HepG2 (cell line): ENCODE measurements around the gene FIGLA. TPM values are rescaled to one million over a fixed set of nuclear protein-coding genes. Genes with fewer than 3 reads are reported as not detected.
A peak's percentile ranks its signal among the peaks of the same experiment; 100 is the strongest.

Experiments used
- ATAC-seq: fragments of 200-7000 bp; cut with Tn5 transposase; 3 replicates; pipeline ENCODE4 v1.9.1; 2020; ENCODE audit warnings: mild to moderate bottlenecking, moderate library complexity
- BruUV-seq: library from RNA; stranded (reverse); fragments of 400-500 nt; replicated peaks from 2 replicates; lab custom pipeline; 2021; lab: Mats Ljungman, UMichigan
- CTCF ChIA-PET: fragments of 300-600 bp; formaldehyde crosslinking; extraction: SDS; loops from one replicate; lab custom pipeline; 2021; ENCODE audit warnings: low total read pairs, inconsistent platforms, low intra/inter-chr PET ratio; lab: Yijun Ruan, JAX
- POLR2A ChIA-PET: fragments of 350-600 bp; sonication (Branson Sonifier 250); formaldehyde crosslinking; loops from one replicate; lab custom pipeline; 2020; ENCODE audit warnings: antibody characterized with exemption, inconsistent platforms; lab: Yijun Ruan, JAX
- DNase-seq: peaks from one replicate; pipeline ENCODE4 v3.0.0-alpha.2; 2015; ENCODE audit warnings: low spot score
- FAIRE-seq: peaks from 3 replicates; lab custom pipeline; 2011; peaks lifted over from hg19 to GRCh38; lab: Jason Lieb, UNC
- H2AFZ ChIP-seq: one replicate; pipeline ENCODE4 v1.6.1; 2011; ENCODE audit warnings: low read length, inconsistent platforms
- H3K27ac ChIP-seq: fragments of 300-600 bp; 3 replicates; pipeline ENCODE4 v1.8.0; 2011; ENCODE audit warnings: mixed run types, mild to moderate bottlenecking, mixed read lengths, low read length, inconsistent platforms; ENCODE audit not compliant: insufficient read depth; ENCODE audit errors: extremely low read length
- H3K27me3 ChIP-seq, 2 experiments: fragments of 200-600 bp in 1 of 2; 2 replicates in 1 of 2; 3 replicates in 1 of 2; pipeline versions ENCODE4 v1.6.0 to v1.8.0; 2011; ENCODE audit warnings: low read length in 2 of 2, mild to moderate bottlenecking in 2 of 2, moderate library complexity in 2 of 2, inconsistent platforms in 1 of 2; ENCODE audit not compliant: insufficient read depth in 2 of 2, control insufficient read depth in 1 of 2
- H3K36me3 ChIP-seq, 2 experiments: fragments of 200-600 bp in 1 of 2; replicated peaks in 1 of 2; 2 replicates in 1 of 2; 3 replicates in 1 of 2; pipeline versions ENCODE4 v1.5.1 to v1.8.0; 2011; ENCODE audit warnings: low read length in 2 of 2, inconsistent platforms in 1 of 2; ENCODE audit not compliant: insufficient read depth in 2 of 2, control insufficient read depth in 1 of 2
- H3K4me1 ChIP-seq: 2 replicates; pipeline ENCODE4 v1.5.1; 2012; ENCODE audit warnings: low read length, inconsistent platforms; ENCODE audit not compliant: insufficient read depth
- H3K4me2 ChIP-seq: 2 replicates; pipeline ENCODE4 v1.6.0; 2011; ENCODE audit warnings: low read depth, low read length, inconsistent platforms
- H3K4me3 ChIP-seq, 3 experiments: fragments of 200-600 bp in 1 of 3; sonication (generic), shearing (Covaris generic) in 1 of 3; replicated peaks in 1 of 3; 2 replicates each; pipeline ENCODE4 v1.5.1; 2011 to 2016; ENCODE audit warnings: low read length in 3 of 3, inconsistent platforms in 2 of 3, low read depth in 2 of 3, mild to moderate bottlenecking in 2 of 3, control low read depth in 1 of 3, mixed read lengths in 1 of 3; ENCODE audit not compliant: insufficient read depth in 1 of 3
- H3K79me2 ChIP-seq: one replicate; pipeline ENCODE4 v1.6.1; 2011; ENCODE audit warnings: low read length, inconsistent platforms; ENCODE audit not compliant: insufficient read depth
- H3K9ac ChIP-seq: 2 replicates; pipeline ENCODE4 v1.6.0; 2011; ENCODE audit warnings: mild to moderate bottlenecking, low read depth, low read length, inconsistent platforms; ENCODE audit not compliant: insufficient read depth
- H3K9me3 ChIP-seq: 2 replicates; pipeline ENCODE4 v1.5.1; 2012; ENCODE audit warnings: mild to moderate bottlenecking, low read length
- H4K20me1 ChIP-seq: 2 replicates; pipeline ENCODE4 v1.6.0; 2011; ENCODE audit warnings: inconsistent platforms, mild to moderate bottlenecking, low read length, moderate library complexity; ENCODE audit not compliant: insufficient read depth
- AKNA ChIP-seq: sonication (generic); formaldehyde crosslinking; IDR thresholded peaks from 2 replicates; pipeline ENCODE4 v1.4.0; 2020; ENCODE audit warnings: missing genetic modification reagents, borderline replicate concordance
- CCDC6 ChIP-seq: sonication (generic); formaldehyde crosslinking; IDR thresholded peaks from 2 replicates; pipeline ENCODE4 v1.8.1; 2022; ENCODE audit warnings: mild to moderate bottlenecking, missing genetic modification reagents, moderate library complexity
- HNF4G ChIP-seq, 2 experiments: sonication (generic) in 1 of 2; formaldehyde crosslinking in 1 of 2; IDR thresholded peaks; 2 replicates each; pipeline versions ENCODE4 v1.4.0 to v1.6.1; 2011 to 2020; ENCODE audit warnings: borderline replicate concordance in 2 of 2, low read depth in 2 of 2, mild to moderate bottlenecking in 2 of 2, low read length in 1 of 2, missing genetic modification reagents in 1 of 2, moderate library complexity in 1 of 2
- KLF11 ChIP-seq: IDR thresholded peaks from 2 replicates; pipeline ENCODE4 v1.6.1; 2016; ENCODE audit warnings: missing compliant biosample characterization
- MTF1 ChIP-seq: sonication (generic); formaldehyde crosslinking; IDR thresholded peaks from 2 replicates; pipeline ENCODE4 v1.5.0; 2020; ENCODE audit warnings: missing genetic modification reagents
- RBAK ChIP-seq: sonication (generic); formaldehyde crosslinking; IDR thresholded peaks from 2 replicates; pipeline ENCODE4 v1.5.1; 2020; ENCODE audit warnings: mild to moderate bottlenecking, missing genetic modification reagents
- SKI ChIP-seq: fragments of 450-650 bp; IDR thresholded peaks from one replicate; pipeline ENCODE4 v1.6.1; 2018; ENCODE audit warnings: mild to moderate bottlenecking; ENCODE audit not compliant: partially characterized antibody
- ZNF569 ChIP-seq: sonication (generic); formaldehyde crosslinking; IDR thresholded peaks from 2 replicates; pipeline ENCODE4 v1.5.0; 2020; ENCODE audit warnings: mild to moderate bottlenecking, missing genetic modification reagents, moderate library complexity, borderline replicate concordance
- ZNF614 ChIP-seq: IDR thresholded peaks from 2 replicates; pipeline ENCODE4 v1.6.1; 2018; ENCODE audit warnings: missing biosample characterization, missing genetic modification reagents, inconsistent platforms, borderline replicate concordance
- ZNF780A ChIP-seq: sonication (generic); formaldehyde crosslinking; IDR thresholded peaks from 2 replicates; pipeline ENCODE4 v1.8.0; 2022; ENCODE audit warnings: mild to moderate bottlenecking, missing genetic modification reagents, moderate library complexity
- WGBS: methylation state at CpG from one replicate; pipeline ENCODE4 v1.1.6; 2017; ENCODE audit warnings: low lambda C conversion rate; 5-methylcytosine and 5-hydroxymethylcytosine counted together
- in situ Hi-C: cut with HindIII; loops from 2 replicates; pipeline ENCODE4 v1.10.0; 2017; ENCODE audit warnings: low pct_unique_long_range_greater_than_20kb; ENCODE audit not compliant: extremely low pct_ligation_motif_present
- intact Hi-C: fragments of 100-400 bp; cut with micrococcal nuclease; formaldehyde crosslinking; loops from one replicate; pipeline ENCODE4 v1.10.0; 2022; ENCODE audit not compliant: unreplicated experiment
- polyA plus RNA-seq, 8 experiments: library from polyadenylated mRNA; depleted of rRNA in 3 of 8; stranded (reverse) in 7 of 8; unstranded in 1 of 8; fragments of >200 nt; fragmentation: Illumina TruSeq in 4 of 8; extraction: Trizol in 4 of 8; gene quantifications; 2 replicates each; pipeline versions ENCODE4 v1.2.1 to v1.2.3, GENCODE V29; 2011 to 2016; ENCODE audit warnings: low read depth in 4 of 8, missing spikeins in 1 of 8, mixed read lengths in 1 of 8; ENCODE audit not compliant: insufficient read depth in 1 of 8
- total RNA-seq, 5 experiments: library from RNA; depleted of rRNA; stranded (reverse); fragments of >200 nt; fragmentation: Illumina TruSeq; extraction: Trizol; gene quantifications; 2 replicates each; pipeline ENCODE4 v1.2.3, GENCODE V29; 2016; ENCODE audit warnings: low read depth in 1 of 5
- TF ChIP-seq, protein P1 (sequence below): conservative IDR thresholded peaks from 2 replicates; pipeline ENCODE4 v1.6.1; 2018; ENCODE audit warnings: missing genetic modification reagents
- TF ChIP-seq, protein P2 (sequence below): sonication (generic); formaldehyde crosslinking; IDR thresholded peaks from 2 replicates; pipeline ENCODE4 v1.8.0; 2022; ENCODE audit warnings: missing genetic modification reagents, mild to moderate bottlenecking, moderate library complexity, borderline replicate concordance
- TF ChIP-seq, protein P3 (sequence below): sonication (generic); formaldehyde crosslinking; IDR thresholded peaks from 2 replicates; pipeline ENCODE4 v1.4.0; 2020; ENCODE audit warnings: missing genetic modification reagents, low read depth, mild to moderate bottlenecking, borderline replicate concordance

FIGLA gene
- total and polyA plus RNA-seq, 2 of the 13 experiments (the other 11 are each of a cell fraction or from before 2014, with no cell fraction given): not detected

- CTCF ChIA-PET: no interaction called here
- ATAC-seq: peak; percentile 81
- no peak overlapping the region for H3K4me3 ChIP-seq
- H3K4me2 ChIP-seq: no peak overlapping the region
- intact Hi-C loops (no loop called here), in situ Hi-C loops (no loop called here)
- H3K9me3 ChIP-seq: no peaks in the 10 kb centered on the region
- DNase-seq: peak; percentile 16
- H3K27me3 ChIP-seq: peaks cover 0 to 5% of the 10 kb centered on the region in 2 experiments; a peak in 1 of 5 replicates
- FAIRE-seq: peak; percentile 60
- H3K4me1 ChIP-seq: no peaks in the 10 kb centered on the region
- H4K20me1 ChIP-seq: no peaks in the 10 kb centered on the region
- no peaks in the 10 kb centered on the region for H3K36me3 ChIP-seq
- POLR2A ChIA-PET: no interaction called here
- H2AFZ ChIP-seq: no peak overlapping the region
- no TSS peak for BruUV-seq
- no peaks in the 10 kb centered on the region for H3K79me2 ChIP-seq
- no peak overlapping the region for H3K27ac ChIP-seq
- 0% methylated on average over 1 of the region's 1 CpG for whole genome bisulfite sequencing
- no peak overlapping the region for H3K9ac ChIP-seq
- TF ChIP-seq ZNF780A (CRISPR knock-in tag) (no peak), ZNF569 (CRISPR knock-in tag) (no peak), HNF4G (IDR thresholded peaks at IDR 0.05; ENCODE audit: borderline replicate concordance, low read depth, low read length) (no peak), HNF4G (CRISPR knock-in tag; IDR thresholded peaks at IDR 0.05; ENCODE audit: borderline replicate concordance, low read depth) (no peak), CCDC6 (no peak), SKI (no peak), MTF1 (no peak), ZNF614 (CRISPR knock-in tag) (no peak), KLF11 (CRISPR knock-in tag) (no peak), RBAK (CRISPR knock-in tag) (no peak), AKNA (no peak)
- TF ChIP-seq, protein P1, sequence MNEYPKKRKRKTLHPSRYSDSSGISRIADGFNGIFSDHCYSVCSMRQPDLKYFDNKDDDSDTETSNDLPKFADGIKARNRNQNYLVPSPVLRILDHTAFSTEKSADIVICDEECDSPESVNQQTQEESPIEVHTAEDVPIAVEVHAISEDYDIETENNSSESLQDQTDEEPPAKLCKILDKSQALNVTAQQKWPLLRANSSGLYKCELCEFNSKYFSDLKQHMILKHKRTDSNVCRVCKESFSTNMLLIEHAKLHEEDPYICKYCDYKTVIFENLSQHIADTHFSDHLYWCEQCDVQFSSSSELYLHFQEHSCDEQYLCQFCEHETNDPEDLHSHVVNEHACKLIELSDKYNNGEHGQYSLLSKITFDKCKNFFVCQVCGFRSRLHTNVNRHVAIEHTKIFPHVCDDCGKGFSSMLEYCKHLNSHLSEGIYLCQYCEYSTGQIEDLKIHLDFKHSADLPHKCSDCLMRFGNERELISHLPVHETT (CRISPR knock-in tag): no peak
- TF ChIP-seq, protein P2, sequence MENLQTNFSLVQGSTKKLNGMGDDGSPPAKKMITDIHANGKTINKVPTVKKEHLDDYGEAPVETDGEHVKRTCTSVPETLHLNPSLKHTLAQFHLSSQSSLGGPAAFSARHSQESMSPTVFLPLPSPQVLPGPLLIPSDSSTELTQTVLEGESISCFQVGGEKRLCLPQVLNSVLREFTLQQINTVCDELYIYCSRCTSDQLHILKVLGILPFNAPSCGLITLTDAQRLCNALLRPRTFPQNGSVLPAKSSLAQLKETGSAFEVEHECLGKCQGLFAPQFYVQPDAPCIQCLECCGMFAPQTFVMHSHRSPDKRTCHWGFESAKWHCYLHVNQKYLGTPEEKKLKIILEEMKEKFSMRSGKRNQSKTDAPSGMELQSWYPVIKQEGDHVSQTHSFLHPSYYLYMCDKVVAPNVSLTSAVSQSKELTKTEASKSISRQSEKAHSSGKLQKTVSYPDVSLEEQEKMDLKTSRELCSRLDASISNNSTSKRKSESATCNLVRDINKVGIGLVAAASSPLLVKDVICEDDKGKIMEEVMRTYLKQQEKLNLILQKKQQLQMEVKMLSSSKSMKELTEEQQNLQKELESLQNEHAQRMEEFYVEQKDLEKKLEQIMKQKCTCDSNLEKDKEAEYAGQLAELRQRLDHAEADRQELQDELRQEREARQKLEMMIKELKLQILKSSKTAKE (CRISPR knock-in tag): no peak
- TF ChIP-seq, protein P3, sequence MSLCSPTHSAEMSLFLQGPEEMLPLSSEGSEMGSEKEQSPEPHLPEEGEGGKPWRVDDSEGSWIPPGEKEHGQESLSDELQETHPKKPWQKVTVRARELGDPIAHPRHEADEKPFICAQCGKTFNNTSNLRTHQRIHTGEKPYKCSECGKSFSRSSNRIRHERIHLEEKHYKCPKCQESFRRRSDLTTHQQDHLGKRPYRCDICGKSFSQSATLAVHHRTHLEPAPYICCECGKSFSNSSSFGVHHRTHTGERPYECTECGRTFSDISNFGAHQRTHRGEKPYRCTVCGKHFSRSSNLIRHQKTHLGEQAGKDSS (CRISPR knock-in tag): no peak
Observed at GRCh38 chr2:70748002-70748784, 42.2 kb downstream of the FIGLA start.
